GM12878 (cell line): Measurements from ENCODE around the gene SCN11A. TPM values are rescaled to one million over a fixed set of nuclear protein-coding genes. Genes with fewer than 3 reads are reported as not detected.

Experiments used
- ATAC-seq: fragments of 200-7000 bp; cut with Tn5 transposase; 3 replicates; pipeline ENCODE4 v1.9.1; 2020; ENCODE audit warnings: mild to moderate bottlenecking, moderate library complexity
- BruUV-seq: library from RNA; stranded (reverse); fragments of 400-500 nt; replicated peaks from 2 replicates; lab custom pipeline; 2021; lab: Mats Ljungman, UMichigan
- CTCF ChIA-PET: fragments of 300-600 bp; sonication (Branson Sonifier 250); formaldehyde crosslinking; extraction: SDS; loops from one replicate; lab custom pipeline; 2021; ENCODE audit warnings: inconsistent platforms; lab: Yijun Ruan, JAX
- POLR2A ChIA-PET: fragments of 350-600 bp; formaldehyde crosslinking; extraction: SDS; loops from one replicate; lab custom pipeline; 2021; ENCODE audit warnings: inconsistent platforms; lab: Charles Lee
- RAD21 ChIA-PET: fragments of 300-600 bp; sonication (Branson Sonifier 250); formaldehyde crosslinking; loops from one replicate; lab custom pipeline; 2023; ENCODE audit warnings: antibody characterized with exemption; ENCODE audit not compliant: unreplicated experiment; lab: Charles Lee
- SMC1A ChIA-PET: fragments of 300-600 bp; sonication (Branson Sonifier 250); formaldehyde crosslinking; loops from one replicate; lab custom pipeline; 2023; ENCODE audit not compliant: unreplicated experiment, uncharacterized antibody; lab: Charles Lee
- DNase-seq: peaks from one replicate; pipeline ENCODE4 v3.0.0-alpha.2; 2011; ENCODE audit warnings: low read depth, low spot score
- FAIRE-seq: peaks from 3 replicates; lab custom pipeline; 2011; peaks lifted over from hg19 to GRCh38; lab: Jason Lieb, UNC
- H2AFZ ChIP-seq: 2 replicates; pipeline ENCODE4 v1.6.0; 2011; ENCODE audit warnings: low read depth, low read length, control low read depth; ENCODE audit not compliant: control insufficient read depth
- H3K27ac ChIP-seq: 2 replicates; pipeline ENCODE4 v1.5.1; 2011; ENCODE audit warnings: control low read depth; ENCODE audit not compliant: control insufficient read depth, insufficient read depth
- H3K27me3 ChIP-seq, 2 experiments: replicated peaks in 1 of 2; 2 replicates each; pipeline versions ENCODE4 v1.6.0 to v1.6.1; 2011; ENCODE audit warnings: low read length in 1 of 2; ENCODE audit not compliant: control insufficient read depth in 2 of 2, insufficient read depth in 2 of 2
- H3K36me3 ChIP-seq, 2 experiments: 2 replicates each; pipeline ENCODE4 v1.5.1; 2011; ENCODE audit warnings: low read length in 1 of 2; ENCODE audit not compliant: control insufficient read depth in 2 of 2, insufficient read depth in 2 of 2
- H3K4me1 ChIP-seq: 2 replicates; pipeline ENCODE4 v1.6.1; 2011; ENCODE audit warnings: mild to moderate bottlenecking, low read length, moderate library complexity, mixed read lengths; ENCODE audit not compliant: control insufficient read depth, insufficient read depth
- H3K4me2 ChIP-seq: 2 replicates; pipeline ENCODE4 v1.6.0; 2011; ENCODE audit warnings: control low read depth; ENCODE audit not compliant: control insufficient read depth, insufficient read depth
- H3K4me3 ChIP-seq: fragments of 200-600 bp; sonication (generic); 2 replicates; pipeline ENCODE4 v1.5.1; 2016
- H3K79me2 ChIP-seq: 2 replicates; pipeline ENCODE4 v1.6.0; 2011; ENCODE audit warnings: low read length; ENCODE audit not compliant: control insufficient read depth, insufficient read depth
- H3K9ac ChIP-seq: 2 replicates; pipeline ENCODE4 v1.8.0; 2011; ENCODE audit warnings: low read length, control low read depth, mixed read lengths; ENCODE audit not compliant: control insufficient read depth, insufficient read depth
- H3K9me3 ChIP-seq: replicated peaks from 3 replicates; pipeline ENCODE4 v1.5.1; 2011; ENCODE audit warnings: mild to moderate bottlenecking, low read length; ENCODE audit not compliant: control insufficient read depth, insufficient read depth
- H4K20me1 ChIP-seq: 2 replicates; pipeline ENCODE4 v1.6.0; 2011; ENCODE audit not compliant: control insufficient read depth, insufficient read depth
- BACH1 ChIP-seq: fragments of 450-650 bp; IDR thresholded peaks from 2 replicates; pipeline ENCODE4 v1.6.1; 2017; ENCODE audit warnings: mild to moderate bottlenecking, borderline replicate concordance
- DPF2 ChIP-seq: fragments of 450-650 bp; IDR thresholded peaks from 2 replicates; pipeline ENCODE4 v1.6.1; 2017; ENCODE audit warnings: mild to moderate bottlenecking
- EED ChIP-seq: sonication (generic); IDR thresholded peaks from 2 replicates; pipeline ENCODE4 v1.6.1; 2016; ENCODE audit warnings: antibody characterized with exemption, low read depth
- ETV6 ChIP-seq, 2 experiments: fragments of 450-650 bp in 1 of 2; IDR thresholded peaks in 1 of 2; conservative IDR thresholded peaks in 1 of 2; 2 replicates each; pipeline ENCODE4 v1.6.1; 2014; ENCODE audit warnings: antibody characterized with exemption in 1 of 2, borderline replicate concordance in 1 of 2, low read depth in 1 of 2, mild to moderate bottlenecking in 1 of 2, moderate library complexity in 1 of 2
- KDM1A ChIP-seq: fragments of 200-600 bp; sonication (generic); IDR thresholded peaks from 2 replicates; pipeline ENCODE4 v1.6.1; 2016; ENCODE audit warnings: borderline replicate concordance
- MEF2B ChIP-seq: fragments of 450-650 bp; IDR thresholded peaks from 2 replicates; pipeline ENCODE4 v1.6.1; 2018; ENCODE audit warnings: mild to moderate bottlenecking, moderate library complexity; ENCODE audit not compliant: partially characterized antibody, poor library complexity, severe bottlenecking
- NR2C1 ChIP-seq: fragments of 450-650 bp; IDR thresholded peaks from 2 replicates; pipeline ENCODE4 v1.6.1; 2017; ENCODE audit warnings: antibody characterized with exemption, mild to moderate bottlenecking, moderate library complexity
- WGBS: methylation state at CpG from one replicate; pipeline ENCODE4 v1.1.6; 2016; ENCODE audit warnings: low lambda C conversion rate; ENCODE audit not compliant: insufficient replicate concordance, insufficient coverage; ENCODE audit errors: missing lambda C conversion rate; 5-methylcytosine and 5-hydroxymethylcytosine counted together
- in situ Hi-C: fragments of 300-500 bp; cut with MboI; formaldehyde crosslinking; loops from 9 replicates; pipeline ENCODE4 v1.14.3; 2018; ENCODE audit warnings: mixed read lengths
- intact Hi-C: fragments of 100-400 bp; cut with micrococcal nuclease; formaldehyde crosslinking; loops from one replicate; pipeline ENCODE4 v1.14.2; 2022; ENCODE audit not compliant: unreplicated experiment
- polyA plus RNA-seq, 11 experiments: library from polyadenylated mRNA; depleted of rRNA in 4 of 11; unstranded in 6 of 11; stranded (reverse) in 5 of 11; fragments of >200 nt; fragmentation: Nextera tagmentation in 4 of 11; fragmentation: Illumina TruSeq in 1 of 11; extraction: Ambion mirVana in 4 of 11; extraction: Trizol in 1 of 11; gene quantifications; 1 replicate in 1 of 11; 2 replicates in 10 of 11; pipeline versions ENCODE4 v1.2.1 to v1.2.3, GENCODE V29; 2011 to 2016; ENCODE audit warnings: inconsistent platforms in 2 of 11, missing spikeins in 2 of 11, low read depth in 1 of 11
- total RNA-seq, 4 experiments: library from RNA; depleted of rRNA in 3 of 4; stranded (reverse); fragments of >200 nt in 3 of 4; fragmentation: Illumina TruSeq in 1 of 4; extraction: Trizol in 1 of 4; gene quantifications; 2 replicates each; pipeline versions ENCODE4 v1.2.1 to v1.2.3, GENCODE V29; 2013 to 2021
- TF ChIP-seq, protein P1 (sequence below): IDR thresholded peaks from 2 replicates; pipeline ENCODE4 v1.6.1; 2012; ENCODE audit warnings: improper control_type of control experiment, low read depth, low read length; ENCODE audit not compliant: insufficient replicate concordance
- TF ChIP-seq, protein P2 (sequence below): fragments of 450-650 bp; IDR thresholded peaks from 2 replicates; pipeline ENCODE4 v1.6.1; 2017; ENCODE audit warnings: mild to moderate bottlenecking, low read depth, inconsistent platforms; ENCODE audit not compliant: poor library complexity, severe bottlenecking
- TF ChIP-seq, protein P3 (sequence below): fragments of 450-650 bp; IDR thresholded peaks from 2 replicates; pipeline ENCODE4 v1.6.1; 2017; ENCODE audit warnings: mild to moderate bottlenecking, moderate library complexity

SCN11A gene
- total and polyA plus RNA-seq, 10 of the 15 experiments (the other 5 are each of a cell fraction or from before 2014, with no cell fraction given), result under 0.01 to 0.14 (median 0.03) TPM; not detected in 4

- Histone ChIP-seq H3K4me2 (no peak overlapping the region), H3K27me3 (no peaks in the 10 kb centered on the region), H3K4me1 (peaks cover 3% of the 10 kb centered on the region; the same call in 1 of the 2 replicates), H3K27ac (no peak overlapping the region), H3K79me2 (no peaks in the 10 kb centered on the region), H3K9ac (no peak overlapping the region), H3K4me3 (no peak overlapping the region), H3K9me3 (no peaks in the 10 kb centered on the region), H4K20me1 (no peaks in the 10 kb centered on the region), H3K36me3 (no peaks in the 10 kb centered on the region), H2AFZ (no peak overlapping the region)
- intact Hi-C loops (no loop called here), in situ Hi-C loops (no loop called here)
- 40% methylated on average over 3 of the region's 3 CpGs for WGBS
- no TSS peak for BruUV-seq
- ATAC-seq (no peak), DNase-seq (no peak), FAIRE-seq (no peak)
- RAD21 ChIA-PET, result interaction anchor here (1.2 kb wide), 1 partner anchor 16 kb away, joined by 4 read pairs; no protein-coding TSS in a partner anchor
- SMC1A ChIA-PET, result interaction anchor here (2.5 kb wide), 1 partner anchor 15 kb away, joined by 12 read pairs; no protein-coding TSS in a partner anchor
- POLR2A ChIA-PET, result no interaction called here
- CTCF ChIA-PET, result interaction anchor here (1.0 to 5.4 kb wide), 3 partner anchors 11 to 276 kb away, joined by 3 to 42 read pairs (median 7); no protein-coding TSS in a partner anchor
- no peak for TF ChIP-seq KDM1A
- TF ChIP-seq, protein P1, sequence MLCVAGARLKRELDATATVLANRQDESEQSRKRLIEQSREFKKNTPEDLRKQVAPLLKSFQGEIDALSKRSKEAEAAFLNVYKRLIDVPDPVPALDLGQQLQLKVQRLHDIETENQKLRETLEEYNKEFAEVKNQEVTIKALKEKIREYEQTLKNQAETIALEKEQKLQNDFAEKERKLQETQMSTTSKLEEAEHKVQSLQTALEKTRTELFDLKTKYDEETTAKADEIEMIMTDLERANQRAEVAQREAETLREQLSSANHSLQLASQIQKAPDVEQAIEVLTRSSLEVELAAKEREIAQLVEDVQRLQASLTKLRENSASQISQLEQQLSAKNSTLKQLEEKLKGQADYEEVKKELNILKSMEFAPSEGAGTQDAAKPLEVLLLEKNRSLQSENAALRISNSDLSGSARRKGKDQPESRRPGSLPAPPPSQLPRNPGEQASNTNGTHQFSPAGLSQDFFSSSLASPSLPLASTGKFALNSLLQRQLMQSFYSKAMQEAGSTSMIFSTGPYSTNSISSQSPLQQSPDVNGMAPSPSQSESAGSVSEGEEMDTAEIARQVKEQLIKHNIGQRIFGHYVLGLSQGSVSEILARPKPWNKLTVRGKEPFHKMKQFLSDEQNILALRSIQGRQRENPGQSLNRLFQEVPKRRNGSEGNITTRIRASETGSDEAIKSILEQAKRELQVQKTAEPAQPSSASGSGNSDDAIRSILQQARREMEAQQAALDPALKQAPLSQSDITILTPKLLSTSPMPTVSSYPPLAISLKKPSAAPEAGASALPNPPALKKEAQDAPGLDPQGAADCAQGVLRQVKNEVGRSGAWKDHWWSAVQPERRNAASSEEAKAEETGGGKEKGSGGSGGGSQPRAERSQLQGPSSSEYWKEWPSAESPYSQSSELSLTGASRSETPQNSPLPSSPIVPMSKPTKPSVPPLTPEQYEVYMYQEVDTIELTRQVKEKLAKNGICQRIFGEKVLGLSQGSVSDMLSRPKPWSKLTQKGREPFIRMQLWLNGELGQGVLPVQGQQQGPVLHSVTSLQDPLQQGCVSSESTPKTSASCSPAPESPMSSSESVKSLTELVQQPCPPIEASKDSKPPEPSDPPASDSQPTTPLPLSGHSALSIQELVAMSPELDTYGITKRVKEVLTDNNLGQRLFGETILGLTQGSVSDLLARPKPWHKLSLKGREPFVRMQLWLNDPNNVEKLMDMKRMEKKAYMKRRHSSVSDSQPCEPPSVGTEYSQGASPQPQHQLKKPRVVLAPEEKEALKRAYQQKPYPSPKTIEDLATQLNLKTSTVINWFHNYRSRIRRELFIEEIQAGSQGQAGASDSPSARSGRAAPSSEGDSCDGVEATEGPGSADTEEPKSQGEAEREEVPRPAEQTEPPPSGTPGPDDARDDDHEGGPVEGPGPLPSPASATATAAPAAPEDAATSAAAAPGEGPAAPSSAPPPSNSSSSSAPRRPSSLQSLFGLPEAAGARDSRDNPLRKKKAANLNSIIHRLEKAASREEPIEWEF, result no peak
- no peak for TF ChIP-seq EED
- no peak for TF ChIP-seq ETV6 (conservative IDR thresholded peaks at IDR 0.05 in 1 of 2, IDR thresholded peaks at IDR 0.05 in 1 of 2; ENCODE audit: borderline replicate concordance in 1 of 2, low read depth in 1 of 2)
- no peak for TF ChIP-seq NR2C1
- TF ChIP-seq, protein P2, sequence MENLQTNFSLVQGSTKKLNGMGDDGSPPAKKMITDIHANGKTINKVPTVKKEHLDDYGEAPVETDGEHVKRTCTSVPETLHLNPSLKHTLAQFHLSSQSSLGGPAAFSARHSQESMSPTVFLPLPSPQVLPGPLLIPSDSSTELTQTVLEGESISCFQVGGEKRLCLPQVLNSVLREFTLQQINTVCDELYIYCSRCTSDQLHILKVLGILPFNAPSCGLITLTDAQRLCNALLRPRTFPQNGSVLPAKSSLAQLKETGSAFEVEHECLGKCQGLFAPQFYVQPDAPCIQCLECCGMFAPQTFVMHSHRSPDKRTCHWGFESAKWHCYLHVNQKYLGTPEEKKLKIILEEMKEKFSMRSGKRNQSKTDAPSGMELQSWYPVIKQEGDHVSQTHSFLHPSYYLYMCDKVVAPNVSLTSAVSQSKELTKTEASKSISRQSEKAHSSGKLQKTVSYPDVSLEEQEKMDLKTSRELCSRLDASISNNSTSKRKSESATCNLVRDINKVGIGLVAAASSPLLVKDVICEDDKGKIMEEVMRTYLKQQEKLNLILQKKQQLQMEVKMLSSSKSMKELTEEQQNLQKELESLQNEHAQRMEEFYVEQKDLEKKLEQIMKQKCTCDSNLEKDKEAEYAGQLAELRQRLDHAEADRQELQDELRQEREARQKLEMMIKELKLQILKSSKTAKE, result no peak
- TF ChIP-seq, protein P3, sequence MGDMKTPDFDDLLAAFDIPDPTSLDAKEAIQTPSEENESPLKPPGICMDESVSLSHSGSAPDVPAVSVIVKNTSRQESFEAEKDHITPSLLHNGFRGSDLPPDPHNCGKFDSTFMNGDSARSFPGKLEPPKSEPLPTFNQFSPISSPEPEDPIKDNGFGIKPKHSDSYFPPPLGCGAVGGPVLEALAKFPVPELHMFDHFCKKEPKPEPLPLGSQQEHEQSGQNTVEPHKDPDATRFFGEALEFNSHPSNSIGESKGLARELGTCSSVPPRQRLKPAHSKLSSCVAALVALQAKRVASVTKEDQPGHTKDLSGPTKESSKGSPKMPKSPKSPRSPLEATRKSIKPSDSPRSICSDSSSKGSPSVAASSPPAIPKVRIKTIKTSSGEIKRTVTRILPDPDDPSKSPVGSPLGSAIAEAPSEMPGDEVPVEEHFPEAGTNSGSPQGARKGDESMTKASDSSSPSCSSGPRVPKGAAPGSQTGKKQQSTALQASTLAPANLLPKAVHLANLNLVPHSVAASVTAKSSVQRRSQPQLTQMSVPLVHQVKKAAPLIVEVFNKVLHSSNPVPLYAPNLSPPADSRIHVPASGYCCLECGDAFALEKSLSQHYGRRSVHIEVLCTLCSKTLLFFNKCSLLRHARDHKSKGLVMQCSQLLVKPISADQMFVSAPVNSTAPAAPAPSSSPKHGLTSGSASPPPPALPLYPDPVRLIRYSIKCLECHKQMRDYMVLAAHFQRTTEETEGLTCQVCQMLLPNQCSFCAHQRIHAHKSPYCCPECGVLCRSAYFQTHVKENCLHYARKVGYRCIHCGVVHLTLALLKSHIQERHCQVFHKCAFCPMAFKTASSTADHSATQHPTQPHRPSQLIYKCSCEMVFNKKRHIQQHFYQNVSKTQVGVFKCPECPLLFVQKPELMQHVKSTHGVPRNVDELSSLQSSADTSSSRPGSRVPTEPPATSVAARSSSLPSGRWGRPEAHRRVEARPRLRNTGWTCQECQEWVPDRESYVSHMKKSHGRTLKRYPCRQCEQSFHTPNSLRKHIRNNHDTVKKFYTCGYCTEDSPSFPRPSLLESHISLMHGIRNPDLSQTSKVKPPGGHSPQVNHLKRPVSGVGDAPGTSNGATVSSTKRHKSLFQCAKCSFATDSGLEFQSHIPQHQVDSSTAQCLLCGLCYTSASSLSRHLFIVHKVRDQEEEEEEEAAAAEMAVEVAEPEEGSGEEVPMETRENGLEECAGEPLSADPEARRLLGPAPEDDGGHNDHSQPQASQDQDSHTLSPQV, result no peak
- no peak for TF ChIP-seq BACH1
- TF ChIP-seq DPF2, result no peak
- TF ChIP-seq MEF2B, result no peak
Measured at GRCh38 chr3:39015418-39015817, 36.3 kb downstream of the SCN11A start.
